ENCODE measurements around the gene SGTA.

GRCh38 chr19:2744113-2744512 lies 39.0 kb downstream of the SGTA start:
- TF ChIP-seq CTCF (tag by site-specific recombination; IDR thresholded peaks at IDR 0.05) (no peak), BCL11A (tag by site-specific recombination; IDR thresholded peaks at IDR 0.05; ENCODE audit: low read depth) (no peak), ZNF629 (tag by site-specific recombination; IDR thresholded peaks at IDR 0.05) (no peak), ZBTB48 (tag by site-specific recombination; IDR thresholded peaks at IDR 0.05) (no peak), PATZ1 (tag by site-specific recombination; IDR thresholded peaks at IDR 0.05) (no peak)
- TF ChIP-seq, protein P1, sequence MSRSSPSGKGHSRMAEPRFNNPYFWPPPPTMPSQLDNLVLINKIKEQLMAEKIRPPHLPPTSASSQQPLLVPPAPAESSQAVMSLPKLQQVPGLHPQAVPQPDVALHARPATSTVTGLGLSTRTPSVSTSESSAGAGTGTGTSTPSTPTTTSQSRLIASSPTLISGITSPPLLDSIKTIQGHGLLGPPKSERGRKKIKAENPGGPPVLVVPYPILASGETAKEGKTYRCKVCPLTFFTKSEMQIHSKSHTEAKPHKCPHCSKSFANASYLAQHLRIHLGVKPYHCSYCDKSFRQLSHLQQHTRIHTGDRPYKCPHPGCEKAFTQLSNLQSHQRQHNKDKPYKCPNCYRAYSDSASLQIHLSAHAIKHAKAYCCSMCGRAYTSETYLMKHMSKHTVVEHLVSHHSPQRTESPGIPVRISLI (tag by site-specific recombination; IDR thresholded peaks at IDR 0.05) = no peak
